ENCODE data around the gene OR10T2.
"Not testable (repeated sequence)": the region's sequence is repeated elsewhere in the genome, so short reads cannot be mapped to it uniquely, and the experiment has no call there.

OR10T2 gene, protein sequence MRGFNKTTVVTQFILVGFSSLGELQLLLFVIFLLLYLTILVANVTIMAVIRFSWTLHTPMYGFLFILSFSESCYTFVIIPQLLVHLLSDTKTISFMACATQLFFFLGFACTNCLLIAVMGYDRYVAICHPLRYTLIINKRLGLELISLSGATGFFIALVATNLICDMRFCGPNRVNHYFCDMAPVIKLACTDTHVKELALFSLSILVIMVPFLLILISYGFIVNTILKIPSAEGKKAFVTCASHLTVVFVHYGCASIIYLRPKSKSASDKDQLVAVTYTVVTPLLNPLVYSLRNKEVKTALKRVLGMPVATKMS

DNA sequence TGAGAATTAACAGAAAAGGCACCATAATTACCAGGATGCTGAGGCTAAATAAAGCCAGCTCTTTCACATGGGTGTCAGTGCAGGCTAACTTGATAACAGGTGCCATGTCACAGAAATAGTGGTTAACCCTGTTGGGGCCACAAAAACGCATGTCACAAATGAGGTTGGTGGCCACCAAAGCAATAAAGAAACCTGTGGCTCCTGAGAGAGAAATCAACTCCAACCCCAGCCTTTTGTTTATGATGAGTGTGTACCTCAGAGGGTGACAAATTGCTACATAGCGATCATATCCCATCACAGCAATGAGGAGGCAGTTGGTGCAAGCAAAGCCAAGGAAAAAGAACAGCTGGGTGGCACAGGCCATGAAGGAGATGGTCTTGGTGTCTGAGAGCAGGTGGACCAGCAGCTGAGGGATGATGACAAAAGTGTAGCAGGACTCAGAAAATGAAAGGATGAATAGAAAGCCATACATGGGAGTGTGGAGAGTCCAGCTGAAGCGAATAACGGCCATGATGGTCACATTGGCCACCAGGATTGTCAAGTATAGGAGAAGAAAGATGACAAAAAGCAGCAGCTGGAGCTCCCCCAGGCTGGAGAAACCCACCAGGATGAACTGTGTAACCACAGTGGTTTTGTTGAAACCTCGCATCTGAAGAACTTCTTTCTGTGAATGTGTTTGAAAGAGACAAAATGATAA lies at the start of gene OR10T2:
TSS of gene OR10T2 (minus strand) at position 649 of the 697 bp plus-strand sequence. CDS start at position 649, 0 bp downstream.
- DNase-seq (ENCODE audit: low read depth, low spot score), result no peak

DNA sequence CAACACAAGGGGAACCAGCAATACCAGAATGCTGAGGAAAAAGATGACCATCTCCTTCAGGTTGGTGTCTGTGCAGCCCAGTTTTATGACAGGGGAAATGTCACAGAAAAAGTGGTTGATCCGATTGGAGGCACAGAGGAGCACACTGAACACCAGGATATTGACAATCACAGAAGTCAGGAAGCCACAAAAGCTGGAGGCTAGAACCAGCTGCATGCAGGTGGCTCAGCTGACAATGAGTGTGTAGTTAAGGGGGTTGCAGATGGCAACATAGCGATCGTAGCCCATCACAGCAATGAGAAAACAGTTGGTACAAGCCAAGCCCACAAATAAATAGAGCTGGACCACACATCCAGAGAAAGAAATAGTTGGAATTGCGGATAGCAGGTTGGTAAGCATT lies 46.1 kb upstream of the OR10T2 start:
- DNase-seq (ENCODE audit: low read depth, low spot score), result no peak

DNA sequence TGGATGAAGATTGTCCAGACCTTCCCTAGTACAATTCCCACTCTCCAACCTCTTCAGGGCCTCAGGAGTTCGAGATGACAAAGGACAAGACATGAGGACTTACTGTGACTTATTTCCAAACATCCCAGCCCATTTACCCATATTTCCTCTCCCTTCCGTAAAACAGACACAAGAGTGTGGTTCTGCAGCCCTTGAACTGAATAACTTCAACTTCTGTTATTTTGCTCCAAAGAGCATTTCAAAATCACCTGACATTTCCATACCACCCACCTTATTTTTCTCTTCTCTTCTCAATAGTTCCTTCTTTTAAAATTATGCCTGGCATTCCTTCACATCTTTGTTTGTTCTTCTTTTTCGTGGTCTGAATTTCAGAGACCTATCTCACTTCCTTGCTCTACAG lies 35.5 kb upstream of the OR10T2 start:
- no peak for DNase-seq (ENCODE audit: low read depth, low spot score)

DNA sequence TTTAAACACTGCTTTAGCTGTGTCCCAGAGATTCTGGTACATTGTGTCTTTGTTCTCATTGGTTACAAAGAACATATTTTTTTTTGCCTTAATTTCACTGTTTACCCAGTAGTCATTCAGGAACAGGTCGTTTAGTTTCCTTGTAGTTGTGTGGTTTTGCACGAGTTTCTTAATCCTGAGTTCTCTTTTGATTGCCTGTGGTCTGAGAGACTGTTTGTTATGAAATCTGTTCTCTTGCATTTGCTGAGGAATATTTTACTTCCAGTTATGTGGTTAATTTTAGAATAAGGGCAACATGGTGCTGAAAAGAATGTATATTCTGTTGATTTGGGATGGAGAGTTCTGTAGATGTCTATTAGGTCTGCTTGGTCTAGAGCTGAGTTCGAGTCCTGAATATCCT lies 30.9 kb upstream of the OR10T2 start:
- not testable (repeated sequence) for DNase-seq (ENCODE audit: low read depth, low spot score)

DNA sequence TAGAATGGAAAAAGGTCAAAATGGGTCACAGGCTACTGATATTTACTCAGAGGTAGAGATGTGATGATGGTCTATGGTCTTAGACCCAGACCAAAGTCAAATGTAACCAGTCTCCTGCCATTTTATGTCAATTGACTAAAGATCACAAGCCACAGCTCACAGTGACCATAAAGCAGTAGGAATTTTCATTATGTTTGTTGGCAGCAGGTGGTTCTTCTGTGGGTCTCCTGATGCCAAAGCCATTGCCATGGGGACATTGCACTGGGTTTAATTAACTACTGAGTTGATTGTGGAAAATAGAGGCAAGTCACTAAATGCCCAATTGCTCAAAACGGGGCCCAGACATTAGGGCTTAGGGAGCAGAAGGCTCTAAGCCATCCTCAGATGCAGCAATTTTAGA lies 26.9 kb upstream of the OR10T2 start, which contains the start of gene OR10K2:
TSS of gene OR10K2 (minus strand) at position 101 of the 400 bp plus-strand sequence. CDS start 5,371 bp downstream, outside the sequence.
- DNase-seq (ENCODE audit: low read depth, low spot score), result no peak

DNA sequence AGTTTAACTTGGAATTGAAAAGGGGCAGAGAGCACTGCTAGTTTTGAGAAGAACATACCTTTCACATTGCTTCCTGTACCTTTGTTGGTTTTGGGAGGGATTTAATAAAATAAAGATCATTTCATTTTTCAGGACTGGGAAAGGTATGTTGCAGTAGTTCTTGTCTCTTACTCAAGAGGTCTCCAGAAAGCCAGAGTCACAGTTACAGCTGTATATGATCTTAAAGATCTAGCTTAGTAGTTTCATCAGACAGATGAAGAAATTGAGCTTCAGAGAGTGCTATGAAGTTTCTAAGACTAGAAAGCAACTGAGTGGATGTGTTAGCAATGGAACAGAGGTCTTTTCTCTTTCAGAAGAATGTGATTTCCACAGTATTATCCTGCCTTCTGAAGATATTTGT lies 25.8 kb upstream of the OR10T2 start:
- DNase-seq (ENCODE audit: low read depth, low spot score), result no peak

DNA sequence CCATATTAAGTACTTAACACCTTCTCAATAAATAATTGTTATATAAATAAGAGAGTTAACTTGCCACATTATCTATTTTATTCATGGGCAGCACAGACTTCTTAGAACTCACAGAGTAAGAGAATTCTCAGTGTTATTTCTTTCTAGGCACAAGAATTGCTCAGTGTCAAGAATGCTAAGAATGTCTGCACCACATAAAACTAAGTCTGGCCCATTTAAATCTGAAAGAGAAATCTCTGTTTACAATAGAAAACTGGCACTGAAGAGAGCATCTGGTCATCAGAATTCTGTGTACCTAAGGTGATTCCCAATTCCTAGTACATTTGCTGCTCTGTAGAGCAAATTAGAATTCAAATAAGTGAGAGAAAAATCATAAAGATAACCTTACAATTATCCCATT lies 22.9 kb upstream of the OR10T2 start:
- DNase-seq (ENCODE audit: low read depth, low spot score), result no peak

DNA sequence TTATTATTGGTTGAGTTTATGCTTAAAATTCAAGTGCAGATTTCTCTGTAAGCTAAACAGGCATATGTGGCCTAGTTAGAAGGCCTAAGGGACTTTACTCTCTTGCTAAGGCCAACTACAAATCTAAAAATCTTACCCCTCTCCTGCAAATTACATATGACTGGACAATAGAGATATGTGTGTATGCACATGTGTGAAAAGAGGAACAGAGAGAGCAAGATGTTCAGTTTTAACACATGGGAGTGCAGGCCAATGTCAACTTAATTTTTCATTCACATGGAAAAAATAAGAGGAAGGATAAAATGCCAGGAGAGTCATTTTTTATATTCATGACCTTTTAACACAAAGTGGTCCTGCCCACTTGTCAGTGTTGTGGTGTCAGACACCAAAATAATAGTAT lies 18.3 kb upstream of the OR10T2 start:
- DNase-seq (ENCODE audit: low read depth, low spot score), result no peak

DNA sequence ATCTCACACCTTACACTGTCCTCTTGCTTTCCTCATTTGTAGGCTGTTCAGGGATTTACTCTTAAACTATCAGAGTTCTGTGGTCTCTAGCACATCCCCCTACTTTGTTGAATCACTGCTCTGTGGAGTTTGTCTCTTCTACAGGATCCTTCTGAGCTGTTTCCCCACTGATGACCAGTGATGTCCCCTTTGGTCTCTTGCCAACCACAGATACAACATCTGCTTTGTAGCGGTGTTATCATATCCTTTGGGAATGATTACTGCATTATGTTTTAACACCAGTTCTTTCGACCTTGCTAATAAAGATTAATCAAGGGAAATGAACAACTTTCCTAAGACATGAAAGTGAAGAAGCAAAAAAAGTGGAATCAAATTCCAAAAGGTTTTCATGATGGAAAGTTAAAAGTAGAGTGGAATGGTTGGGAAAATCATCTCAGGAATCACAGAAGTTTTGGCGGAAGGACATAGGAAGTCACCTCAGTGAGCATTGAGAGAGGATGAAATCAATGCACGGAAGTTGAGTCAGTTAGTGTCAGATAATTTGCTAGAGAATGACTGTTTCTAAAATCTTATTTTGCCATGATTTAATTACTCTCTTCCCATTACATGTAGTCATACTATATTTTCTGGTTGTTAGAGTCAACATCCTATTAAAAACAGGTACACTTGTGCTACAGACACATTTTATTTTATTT lies 15.5 kb upstream of the OR10T2 start:
- no peak for DNase-seq (ENCODE audit: low read depth, low spot score)

DNA sequence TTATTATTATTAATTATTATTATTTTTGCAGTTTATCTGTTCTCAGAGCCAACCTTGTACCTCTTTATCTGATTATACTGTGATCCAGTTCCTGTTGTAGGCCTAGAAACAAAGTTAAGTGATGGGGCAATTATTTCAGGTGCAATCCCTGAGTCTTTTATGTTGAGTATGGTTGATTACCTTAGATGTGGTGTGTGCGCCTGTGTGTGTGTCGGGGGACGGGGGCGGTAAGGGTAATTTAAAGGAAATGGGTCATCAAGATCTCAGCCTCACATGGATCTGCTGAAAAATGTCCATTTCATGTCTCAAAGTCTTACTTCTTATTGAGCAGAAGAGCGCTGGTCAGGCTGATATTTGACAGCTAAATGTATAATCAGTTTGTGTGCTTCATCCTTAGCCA lies 7.8 kb upstream of the OR10T2 start:
- no peak for DNase-seq (ENCODE audit: low read depth, low spot score)

DNA sequence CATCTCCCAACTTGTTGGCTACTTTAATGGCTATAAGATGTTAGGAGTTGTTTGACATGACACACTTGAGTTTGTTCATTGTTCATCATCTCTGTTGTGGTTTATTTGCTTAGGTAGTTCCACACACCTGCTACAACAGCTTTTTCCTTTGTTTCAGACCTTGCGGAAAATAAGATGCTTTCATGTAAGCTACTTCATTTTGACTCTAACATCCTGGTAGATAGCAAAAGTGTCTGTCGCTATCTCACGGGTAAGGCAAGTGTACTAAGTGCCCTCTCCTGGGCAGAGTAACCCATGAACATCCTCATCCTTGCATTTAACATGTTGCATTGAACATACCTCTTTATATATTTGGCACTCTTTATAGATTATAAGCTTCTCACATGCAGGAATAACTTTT lies 1.6 kb upstream of the OR10T2 start:
- DNase-seq (ENCODE audit: low read depth, low spot score), result no peak

DNA sequence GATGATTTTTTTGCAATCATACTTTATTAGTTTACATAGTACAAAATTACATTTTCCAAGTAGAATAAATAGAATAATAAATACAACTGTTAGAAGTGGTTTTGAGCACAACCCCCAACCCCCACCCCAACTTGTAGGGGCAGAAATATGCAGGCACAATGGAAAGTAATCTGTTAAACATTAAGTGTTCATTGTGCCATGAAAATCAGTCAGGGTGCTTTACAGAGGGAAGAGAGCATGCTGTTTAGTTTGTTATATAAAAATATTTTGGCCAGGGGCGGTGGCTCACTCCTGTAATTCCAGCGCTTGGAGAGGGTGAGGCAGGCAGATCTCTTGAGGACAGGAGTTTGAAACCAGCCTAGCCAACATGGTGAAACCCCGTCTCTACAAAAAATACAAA lies 2.6 kb downstream of the OR10T2 start:
- DNase-seq (ENCODE audit: low read depth, low spot score), result no peak

DNA sequence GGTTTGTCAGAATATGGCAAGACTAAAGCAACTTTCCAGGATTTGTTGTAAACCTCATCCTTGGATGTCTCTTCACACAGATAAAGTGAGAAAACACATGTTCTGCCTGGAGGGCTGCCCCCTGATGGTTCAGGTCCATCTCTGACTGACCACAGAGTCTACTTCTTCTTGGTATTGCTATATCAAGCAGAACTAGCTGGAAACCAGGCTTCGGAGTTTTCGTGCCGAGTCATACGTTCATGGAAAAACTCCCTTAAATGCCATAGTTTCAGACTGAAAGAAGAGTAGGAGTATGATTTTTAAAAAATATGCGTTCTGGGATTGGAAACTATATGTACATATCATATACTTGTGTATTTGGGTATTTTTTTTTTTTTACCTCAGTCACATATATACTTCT lies 5.8 kb downstream of the OR10T2 start:
- DNase-seq (ENCODE audit: low read depth, low spot score), result no peak

DNA sequence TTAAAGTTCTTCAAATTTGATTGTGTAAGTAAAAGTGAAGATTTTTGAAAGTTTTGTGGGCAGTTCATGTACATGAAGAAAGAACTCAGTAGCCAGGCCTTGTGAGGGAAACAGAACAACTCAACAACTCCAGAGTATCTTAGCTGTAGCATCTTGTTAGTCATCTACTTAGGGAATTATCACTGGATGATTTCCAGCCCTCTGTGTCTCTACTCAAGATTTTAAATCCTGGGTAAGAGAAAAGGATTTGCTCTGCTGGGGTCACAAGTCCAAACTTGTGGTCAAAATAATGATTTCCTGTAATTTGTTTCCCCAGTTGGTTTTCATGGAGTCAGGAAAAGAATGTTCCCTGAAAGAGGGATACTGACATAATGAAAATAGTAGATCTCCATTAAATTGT lies 8.2 kb downstream of the OR10T2 start:
- DNase-seq (ENCODE audit: low read depth, low spot score), result no peak

DNA sequence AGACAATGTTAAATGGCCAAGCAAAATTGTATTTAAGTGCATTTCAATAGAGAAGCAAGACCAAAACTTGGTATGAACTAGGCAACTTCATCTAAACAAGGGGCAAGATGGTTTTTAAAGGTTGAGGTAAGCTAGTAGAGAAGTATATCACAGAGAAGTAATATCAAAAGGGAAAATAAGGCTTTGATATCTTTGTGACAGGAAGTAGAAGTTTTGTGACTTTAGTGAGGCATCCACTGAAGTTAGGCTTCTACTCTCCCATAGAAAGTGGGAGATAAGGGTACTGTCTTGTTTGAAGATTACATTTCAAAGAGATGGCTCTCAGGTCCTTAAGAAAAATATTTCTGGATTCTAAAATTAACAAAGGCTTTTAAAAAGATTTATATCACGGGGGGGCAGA lies 8.9 kb downstream of the OR10T2 start:
- no peak for DNase-seq (ENCODE audit: low read depth, low spot score)

DNA sequence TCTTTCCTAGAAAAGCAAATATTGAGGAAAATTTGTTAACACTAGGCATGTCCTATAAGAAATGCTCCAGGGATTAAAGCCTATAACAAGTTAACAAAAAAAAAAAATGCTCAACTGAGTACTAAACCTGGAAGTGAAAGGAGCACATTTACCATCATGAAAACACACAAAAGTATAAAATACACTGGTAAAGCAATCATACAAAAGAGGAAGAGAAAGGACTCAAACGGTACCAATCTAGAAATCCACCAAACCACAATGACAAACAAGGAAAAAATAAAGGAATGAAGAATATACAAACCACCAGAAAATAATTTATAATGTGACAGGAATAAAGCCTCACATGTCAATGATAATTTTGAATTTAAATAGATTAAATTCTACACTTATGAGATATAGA lies 24.4 kb downstream of the OR10T2 start:
- DNase-seq (ENCODE audit: low read depth, low spot score), result no peak

DNA sequence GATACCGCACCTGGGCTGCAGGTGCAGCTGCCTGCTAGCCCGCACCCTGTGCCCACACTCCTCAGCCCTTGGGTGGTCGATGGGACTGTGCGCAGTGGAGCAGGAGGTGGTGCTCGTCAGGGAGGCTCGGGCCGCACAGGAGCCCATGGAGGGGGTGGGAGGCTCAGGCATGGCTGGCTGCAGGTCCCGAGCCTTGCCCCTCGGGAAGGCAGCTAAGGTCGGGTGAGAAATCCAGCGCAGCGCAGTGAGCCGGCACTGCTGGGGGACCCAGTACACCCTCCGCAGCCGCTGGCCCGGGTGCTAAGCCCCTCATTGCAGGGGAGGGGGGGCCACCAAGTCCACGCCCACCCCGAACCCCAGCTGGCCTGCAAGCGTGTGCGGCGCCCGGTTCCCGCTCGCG lies 25.2 kb downstream of the OR10T2 start:
- not testable (repeated sequence) for DNase-seq (ENCODE audit: low read depth, low spot score)

DNA sequence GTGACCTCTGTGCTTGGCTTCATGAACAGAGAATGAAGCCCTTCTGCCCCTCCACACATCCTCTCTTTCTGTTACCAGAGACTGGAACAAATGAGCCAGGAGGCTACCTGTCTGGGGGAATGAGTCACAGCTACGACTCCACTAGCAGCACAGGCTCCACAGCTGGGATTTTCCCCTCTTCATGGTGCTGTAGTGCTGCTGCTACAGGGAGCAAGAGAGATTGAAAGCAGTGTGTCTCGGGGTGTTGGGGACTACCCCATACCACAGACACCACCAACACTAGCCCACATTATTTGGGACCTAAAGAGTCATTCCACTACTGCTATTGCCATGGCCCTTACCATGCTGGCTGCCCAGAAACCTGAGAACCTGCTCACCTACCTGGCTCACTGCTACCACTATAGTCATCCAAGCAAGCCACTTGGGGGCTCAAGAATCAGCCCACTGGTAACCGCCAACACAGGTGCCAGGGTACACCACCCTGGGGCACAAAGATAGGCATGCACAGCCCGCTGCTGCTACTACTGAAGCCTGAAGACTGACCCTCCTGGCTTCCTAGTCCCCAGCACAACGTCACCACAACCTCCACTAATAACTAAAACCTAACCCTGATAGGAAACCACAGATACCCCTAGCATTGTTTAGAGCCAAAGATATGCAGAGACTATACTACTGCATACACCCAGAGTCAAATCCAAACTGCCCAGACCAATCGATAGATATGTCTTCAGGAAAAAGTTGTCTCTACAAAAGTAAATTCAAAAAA lies 27.9 kb downstream of the OR10T2 start:
- no peak for DNase-seq (ENCODE audit: low read depth, low spot score)

DNA sequence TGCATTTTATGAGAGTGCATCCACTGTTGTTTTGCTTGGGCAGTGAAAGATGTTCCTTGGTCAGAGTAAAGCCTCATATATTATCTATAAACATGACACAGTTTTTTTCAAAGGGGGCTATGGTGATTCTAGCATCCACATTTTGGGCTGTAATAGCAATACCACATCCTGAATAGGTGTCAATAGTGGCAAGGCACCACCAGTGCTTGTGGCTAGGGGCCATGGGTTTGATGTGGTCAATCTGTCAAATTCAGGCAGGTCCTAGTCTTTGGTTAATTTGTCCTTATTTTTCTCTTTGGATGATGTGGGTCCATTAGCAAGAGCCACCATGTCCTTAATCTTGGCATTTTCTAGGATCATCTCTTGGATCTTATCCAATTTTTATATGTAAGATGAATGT lies 32.5 kb downstream of the OR10T2 start:
- no peak for DNase-seq (ENCODE audit: low read depth, low spot score)

DNA sequence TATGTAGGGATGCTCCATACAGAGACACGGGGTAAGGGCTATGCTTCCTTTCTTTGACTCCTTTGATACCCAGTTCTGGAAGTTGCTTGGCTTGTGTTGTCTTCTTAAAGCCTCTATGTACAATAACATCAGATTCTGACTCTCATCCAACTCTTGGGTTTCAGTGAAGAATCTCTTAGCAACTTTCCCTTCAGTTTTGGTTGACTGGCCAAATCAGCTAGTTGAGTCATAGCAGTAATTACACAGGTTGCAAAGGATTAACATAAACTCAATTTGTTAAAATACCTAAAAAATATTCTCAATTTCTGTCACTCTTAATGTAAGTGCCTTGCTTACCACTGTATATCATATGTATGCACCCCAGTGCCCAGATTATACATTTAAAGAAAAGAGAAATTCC lies 36.3 kb downstream of the OR10T2 start:
- no peak for DNase-seq (ENCODE audit: low read depth, low spot score)

DNA sequence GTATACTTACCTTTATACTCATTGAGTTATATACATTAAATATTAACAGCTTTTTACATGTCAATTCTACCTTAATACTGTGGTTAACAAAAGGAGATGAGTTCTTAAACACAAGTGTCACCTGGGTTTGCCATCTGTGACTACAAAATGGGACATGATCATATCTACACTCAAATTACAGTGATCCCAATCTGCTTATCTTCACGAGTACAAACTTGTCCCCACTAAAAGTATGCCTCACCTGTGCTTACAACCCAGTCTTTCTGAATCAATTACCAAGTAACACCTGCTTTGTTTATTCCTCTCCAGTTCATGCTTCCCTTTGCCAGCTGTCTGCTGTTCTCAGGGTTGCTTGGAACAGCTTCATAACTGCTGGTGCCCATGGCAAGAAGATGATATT lies 36.8 kb downstream of the OR10T2 start:
- no peak for DNase-seq (ENCODE audit: low read depth, low spot score)

DNA sequence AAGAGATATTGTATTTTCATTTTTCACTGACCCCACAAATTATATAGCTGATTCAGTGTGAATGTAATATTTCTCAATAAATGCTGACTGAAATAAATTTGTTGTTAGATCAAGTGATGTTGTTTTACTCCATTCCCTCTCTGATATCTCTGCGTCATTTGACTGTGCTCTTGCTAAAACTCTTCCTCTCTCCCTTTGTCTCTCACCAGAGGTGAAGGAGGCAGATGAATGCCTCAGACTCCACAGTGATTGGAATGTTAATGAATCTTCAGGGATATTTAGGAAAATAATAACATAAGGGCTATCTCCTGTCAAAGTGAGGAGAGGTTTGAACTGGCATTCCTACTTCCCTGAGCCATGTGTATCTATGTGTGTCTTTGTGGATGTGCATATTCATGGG lies 41.8 kb downstream of the OR10T2 start:
- DNase-seq (ENCODE audit: low read depth, low spot score), result no peak

All from smooth muscle cell of the brain vasculature (primary cell).